Activated CD4-positive, CD25-positive, alpha-beta regulatory T cell treated with anti-CD3 and anti-CD28 coated beads, Interleukin-2, amount 50 U/mL, for 24 hours (primary cell): ENCODE results near the gene IL19.
"Not testable (repeated sequence)": the region's sequence is repeated elsewhere in the genome, so short reads cannot be mapped to it uniquely, and the experiment has no call there.

ENCODE experiments used
- ATAC-seq, 2 donors: fragments of 150-1000 bp; cut with Tn5 transposase; one replicate each; pipeline ENCODE4 v1.10.0; 2021; ENCODE audit warnings: mild to moderate bottlenecking in 1 of 2, moderate library complexity in 1 of 2

IL19 gene

GRCh38 chr1:206741142-206741701 is 29.4 kb upstream of the IL19 start:
- ATAC-seq = no peak

- ATAC-seq = peak; percentile 6 to 32
Observed at GRCh38 chr1:206742719-206743383, 27.7 kb upstream of the IL19 start.

- ATAC-seq = peak; percentile 58 to 69
Observed at GRCh38 chr1:206744683-206745082, 25.9 kb upstream of the IL19 start.

- peak; percentile 47 to 55 for ATAC-seq
Observed at GRCh38 chr1:206745301-206745700, 25.3 kb upstream of the IL19 start.

- peak in 1 of 2 donors; percentile 18 for ATAC-seq
Observed at GRCh38 chr1:206748348-206749030, 22.1 kb upstream of the IL19 start.

GRCh38 chr1:206751891-206752290 is 18.7 kb upstream of the IL19 start:
- ATAC-seq = no peak

- ATAC-seq = no peak
Observed at GRCh38 chr1:206752481-206752880, 18.1 kb upstream of the IL19 start.

- ATAC-seq = no peak
Observed at GRCh38 chr1:206753141-206753540, 17.4 kb upstream of the IL19 start.

GRCh38 chr1:206754011-206754410 is 16.6 kb upstream of the IL19 start:
- no peak for ATAC-seq

- ATAC-seq = peak; percentile 93 to 94
Observed at GRCh38 chr1:206757524-206758266, 12.9 kb upstream of the IL19 start.

GRCh38 chr1:206760590-206760989 is 10.0 kb upstream of the IL19 start:
- no peak for ATAC-seq

GRCh38 chr1:206761159-206761768 is 9.3 kb upstream of the IL19 start:
- no peak for ATAC-seq

GRCh38 chr1:206762741-206763364 is 7.7 kb upstream of the IL19 start:
- not testable (repeated sequence) for ATAC-seq

GRCh38 chr1:206765771-206766170 is 4.8 kb upstream of the IL19 start:
- ATAC-seq = not testable (repeated sequence)

- ATAC-seq = peak; percentile 67 to 73
Observed at GRCh38 chr1:206766251-206766856, 4.2 kb upstream of the IL19 start.

GRCh38 chr1:206768472-206769303 is 1.9 kb upstream of the IL19 start:
- ATAC-seq = no peak

GRCh38 chr1:206769304-206769731 is 1.3 kb upstream of the IL19 start:
- peak; percentile 81 to 84 for ATAC-seq

- no peak for ATAC-seq
Observed at GRCh38 chr1:206771338-206771692, 742 bp downstream of the IL19 start.

GRCh38 chr1:206772243-206772937 is 1.8 kb downstream of the IL19 start, which contains the start of gene IL10:
Gene IL10 (minus strand): TSS chr1:206772494. CDS start chr1:206772435, 59 bp downstream.
- ATAC-seq = no peak

- ATAC-seq = no peak
Observed at GRCh38 chr1:206774093-206774492, 3.5 kb downstream of the IL19 start.
